Kidney epithelial cell (primary cell): ENCODE data around the gene LDLRAP1. TPM values are rescaled to one million over a fixed set of nuclear protein-coding genes. Genes with fewer than 3 reads are reported as not detected.

Experiments used
- DNase-seq: peaks from one replicate; pipeline ENCODE4 v3.0.0-alpha.2; 2010; ENCODE audit warnings: low read depth
- H3K27me3 ChIP-seq: 2 replicates; pipeline ENCODE4 v1.6.0; 2011; ENCODE audit warnings: low read length; ENCODE audit not compliant: control insufficient read depth, insufficient read depth
- H3K36me3 ChIP-seq: 2 replicates; pipeline ENCODE4 v1.5.1; 2011; ENCODE audit warnings: low read length; ENCODE audit not compliant: control insufficient read depth, insufficient read depth
- H3K4me3 ChIP-seq: 2 replicates; pipeline ENCODE4 v1.5.1; 2011; ENCODE audit warnings: low read depth, mild to moderate bottlenecking, control low read depth, low read length
- total RNA-seq: library from RNA; depleted of rRNA; stranded (reverse); fragments of >200 nt; gene quantifications from 2 replicates; pipeline ENCODE4 v1.2.3, GENCODE V29; 2015
- TF ChIP-seq, protein P1 (sequence below): IDR thresholded peaks from 2 replicates; pipeline ENCODE4 v1.5.1; 2011; ENCODE audit warnings: mild to moderate bottlenecking, moderate library complexity, low read length, control low read depth, inconsistent platforms; ENCODE audit not compliant: insufficient read depth, poor library complexity, severe bottlenecking

The LDLRAP1 gene
- total RNA-seq, 1 donor from 2014 or later: 7.5 TPM

DNA sequence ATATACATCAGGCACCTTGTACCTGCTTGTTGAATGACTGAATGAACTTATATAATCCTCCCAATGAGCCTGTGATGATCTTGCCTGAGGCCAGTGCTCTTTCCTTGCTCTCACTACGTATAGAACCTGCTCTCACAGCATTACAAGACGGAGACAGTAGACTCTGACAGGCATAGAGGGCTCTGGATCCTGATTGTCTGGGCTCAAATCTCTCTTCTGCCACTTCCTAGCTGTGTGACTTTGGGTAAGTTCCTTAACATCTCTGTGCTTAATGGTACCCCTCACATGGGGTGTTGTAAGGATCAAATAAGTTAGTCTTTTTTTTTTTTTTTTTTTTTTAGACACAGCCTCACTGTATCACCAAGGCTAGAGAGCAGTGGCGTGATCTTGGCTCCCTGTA lies 69.0 kb downstream of the LDLRAP1 start:
- DNase-seq: no peak
- Histone ChIP-seq H3K4me3 (no peak overlapping the region), H3K36me3 (no peaks in the 10 kb centered on the region), H3K27me3 (peaks cover 43% of the 10 kb centered on the region)
- TF ChIP-seq, protein P1, sequence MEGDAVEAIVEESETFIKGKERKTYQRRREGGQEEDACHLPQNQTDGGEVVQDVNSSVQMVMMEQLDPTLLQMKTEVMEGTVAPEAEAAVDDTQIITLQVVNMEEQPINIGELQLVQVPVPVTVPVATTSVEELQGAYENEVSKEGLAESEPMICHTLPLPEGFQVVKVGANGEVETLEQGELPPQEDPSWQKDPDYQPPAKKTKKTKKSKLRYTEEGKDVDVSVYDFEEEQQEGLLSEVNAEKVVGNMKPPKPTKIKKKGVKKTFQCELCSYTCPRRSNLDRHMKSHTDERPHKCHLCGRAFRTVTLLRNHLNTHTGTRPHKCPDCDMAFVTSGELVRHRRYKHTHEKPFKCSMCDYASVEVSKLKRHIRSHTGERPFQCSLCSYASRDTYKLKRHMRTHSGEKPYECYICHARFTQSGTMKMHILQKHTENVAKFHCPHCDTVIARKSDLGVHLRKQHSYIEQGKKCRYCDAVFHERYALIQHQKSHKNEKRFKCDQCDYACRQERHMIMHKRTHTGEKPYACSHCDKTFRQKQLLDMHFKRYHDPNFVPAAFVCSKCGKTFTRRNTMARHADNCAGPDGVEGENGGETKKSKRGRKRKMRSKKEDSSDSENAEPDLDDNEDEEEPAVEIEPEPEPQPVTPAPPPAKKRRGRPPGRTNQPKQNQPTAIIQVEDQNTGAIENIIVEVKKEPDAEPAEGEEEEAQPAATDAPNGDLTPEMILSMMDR: no peak

DNA sequence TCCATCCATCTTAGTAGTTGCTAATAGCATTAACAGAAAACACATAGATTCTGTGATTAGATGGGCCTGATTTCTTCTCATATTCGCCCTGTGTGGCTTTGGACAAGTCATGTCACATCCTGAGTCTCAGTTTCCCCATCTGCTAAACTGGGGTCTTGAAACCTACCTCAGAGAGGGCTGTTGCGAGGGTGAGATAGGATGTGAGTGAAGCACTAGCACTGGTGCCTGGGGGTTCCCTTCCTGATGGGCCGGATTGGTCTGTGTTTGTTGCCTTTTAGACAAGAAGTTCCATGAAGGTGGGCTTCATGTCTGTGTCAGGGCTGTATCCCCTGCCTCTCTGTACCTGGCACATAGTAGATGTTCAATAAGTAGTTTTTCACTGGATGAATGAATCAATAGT lies 69.7 kb downstream of the LDLRAP1 start:
- TF ChIP-seq, protein P1: no peak
- Histone ChIP-seq H3K4me3 (no peak overlapping the region), H3K27me3 (peaks cover 50% of the 10 kb centered on the region), H3K36me3 (no peaks in the 10 kb centered on the region)
- no peak for DNase-seq

DNA sequence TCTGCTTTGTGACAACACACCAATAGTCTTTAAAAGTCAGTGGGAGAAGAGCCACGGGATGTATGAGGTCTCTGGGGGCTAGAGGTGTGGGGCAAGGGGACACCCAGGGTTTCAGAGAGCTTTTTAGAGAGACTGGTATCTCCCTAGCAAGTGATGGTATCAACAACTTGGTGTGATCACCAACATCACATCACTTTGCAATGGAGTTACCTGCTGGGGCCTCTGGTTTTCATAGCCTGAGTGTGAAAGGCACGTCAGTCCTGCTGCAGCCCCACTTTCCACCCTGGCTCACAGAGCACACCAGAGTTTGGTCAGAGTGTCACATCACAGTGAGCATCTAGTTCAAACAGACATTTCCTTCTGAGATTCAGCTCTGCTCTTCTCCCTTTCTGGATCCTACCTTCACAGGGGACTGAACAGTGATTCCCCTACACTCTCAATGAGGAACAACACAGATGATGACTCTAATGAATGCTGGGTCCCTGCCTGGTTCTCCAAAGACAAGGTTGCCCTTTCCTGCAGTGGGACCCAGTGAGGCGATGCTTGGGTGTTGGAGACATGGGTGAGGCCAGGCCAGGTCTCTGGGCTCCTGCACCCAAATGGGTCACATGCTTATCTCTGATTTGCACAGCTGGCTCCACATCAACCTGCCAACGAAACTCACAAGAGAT lies 71.2 kb downstream of the LDLRAP1 start:
- TF ChIP-seq, protein P1: no peak
- no peak for DNase-seq
- Histone ChIP-seq H3K27me3 (peaks cover 59% of the 10 kb centered on the region), H3K36me3 (no peaks in the 10 kb centered on the region), H3K4me3 (no peak overlapping the region)

DNA sequence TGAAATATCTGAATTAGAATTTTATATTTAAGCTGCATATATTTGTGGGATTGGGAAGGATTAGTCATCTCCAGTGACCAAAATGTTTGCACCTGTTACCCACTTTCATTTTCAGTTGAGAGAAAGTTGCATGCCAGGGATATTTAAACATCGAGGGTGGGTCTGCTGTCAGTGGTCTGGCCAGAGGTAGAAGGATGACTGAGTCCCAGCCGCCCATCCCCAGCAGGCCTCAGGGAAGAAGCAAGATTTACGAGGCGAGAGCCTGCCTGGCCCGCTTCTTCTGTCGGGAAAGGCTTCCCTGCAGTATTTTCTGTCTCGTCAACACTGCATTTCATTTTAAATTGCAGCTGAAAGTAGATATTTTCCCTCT lies 71.8 kb downstream of the LDLRAP1 start:
- Histone ChIP-seq H3K36me3 (no peaks in the 10 kb centered on the region), H3K4me3 (no peak overlapping the region), H3K27me3 (peaks cover 61% of the 10 kb centered on the region)
- DNase-seq: no peak
- TF ChIP-seq, protein P1: no peak

DNA sequence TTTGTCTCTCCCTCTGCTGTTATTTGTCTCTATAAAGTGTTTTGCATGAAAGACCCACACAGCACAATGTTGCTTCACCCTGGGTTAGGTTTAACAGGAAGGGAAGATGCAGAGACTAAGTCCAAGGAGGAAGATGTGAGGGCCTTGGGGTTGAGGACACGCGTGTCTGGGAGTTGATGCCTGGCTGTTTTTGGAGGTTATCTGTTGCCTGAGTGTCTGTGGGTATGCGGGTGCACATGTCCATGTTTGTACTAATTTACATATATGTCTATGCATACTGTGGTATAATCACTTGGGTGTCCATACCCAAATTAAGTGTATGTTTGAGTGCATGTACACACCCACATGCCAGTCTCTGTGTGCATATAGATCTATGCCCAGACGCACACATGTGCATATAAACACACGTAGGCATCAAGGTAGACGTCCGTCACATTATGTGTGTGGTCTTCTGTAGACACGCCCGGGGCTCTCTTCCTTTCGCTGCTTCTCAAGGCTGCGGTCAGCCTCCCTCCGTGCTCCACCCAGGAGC lies 72.2 kb downstream of the LDLRAP1 start:
- DNase-seq: no peak
- TF ChIP-seq, protein P1: no peak
- no peaks in the 10 kb centered on the region for H3K36me3 ChIP-seq
- H3K4me3 ChIP-seq: peak overlapping the region; percentile 49
- peaks cover 59% of the 10 kb centered on the region for H3K27me3 ChIP-seq
